Fibroblast of upper back skin (primary cell): ENCODE measurements around the gene CD151.

ENCODE experiments used
- DNase-seq: peaks from one replicate; pipeline ENCODE4 v3.0.0-alpha.2; 2013

CD151 gene

DNA sequence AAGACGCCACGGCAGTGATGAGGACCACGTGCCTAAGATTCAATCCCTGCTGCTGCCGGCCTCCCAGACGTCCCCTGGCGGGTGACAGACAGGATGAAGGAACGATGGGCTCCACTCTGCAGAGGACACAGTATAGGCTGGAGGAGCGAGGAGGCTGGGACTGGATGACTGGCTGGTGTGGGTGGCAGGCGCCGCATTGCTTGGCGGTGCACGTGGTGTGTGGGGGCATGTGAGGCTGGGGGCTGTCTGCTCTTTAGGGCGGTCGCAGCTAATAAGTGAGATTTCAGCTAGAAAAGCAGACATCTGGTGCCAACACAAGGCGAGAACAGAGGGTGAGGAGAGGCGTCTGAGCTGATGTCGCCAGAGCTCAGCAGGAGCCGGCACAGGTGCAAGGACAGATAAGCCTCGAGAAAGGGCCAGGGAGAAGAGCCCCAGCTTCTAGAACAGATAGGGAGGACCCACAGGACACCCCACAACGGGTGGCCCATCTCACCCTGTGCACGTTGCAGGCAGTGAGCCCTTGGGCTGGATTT is 43.1 kb downstream of the CD151 start:
- DNase-seq, result no peak

GRCh38 chr11:876545-876944 is 43.8 kb downstream of the CD151 start:
- DNase-seq, result no peak

DNA sequence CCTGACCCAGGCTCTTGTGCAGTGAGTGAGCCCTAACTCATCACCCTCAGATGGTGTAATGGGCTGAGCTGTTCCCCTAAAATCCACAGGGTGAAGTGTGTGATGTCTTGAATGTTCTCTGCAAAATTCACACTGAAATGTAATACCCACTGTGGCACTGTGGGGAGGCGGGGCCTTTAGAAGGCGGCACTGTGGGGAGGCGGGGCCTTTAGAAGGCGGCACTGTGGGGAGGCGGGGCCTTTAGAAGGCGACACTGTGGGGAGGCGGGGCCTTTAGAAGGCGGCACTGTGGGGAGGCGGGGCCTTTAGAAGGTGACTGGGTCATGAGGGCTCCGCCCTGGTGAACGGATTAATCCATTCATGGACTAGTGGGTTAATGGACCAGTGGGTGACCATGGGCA is 44.8 kb downstream of the CD151 start:
- no peak for DNase-seq

DNA sequence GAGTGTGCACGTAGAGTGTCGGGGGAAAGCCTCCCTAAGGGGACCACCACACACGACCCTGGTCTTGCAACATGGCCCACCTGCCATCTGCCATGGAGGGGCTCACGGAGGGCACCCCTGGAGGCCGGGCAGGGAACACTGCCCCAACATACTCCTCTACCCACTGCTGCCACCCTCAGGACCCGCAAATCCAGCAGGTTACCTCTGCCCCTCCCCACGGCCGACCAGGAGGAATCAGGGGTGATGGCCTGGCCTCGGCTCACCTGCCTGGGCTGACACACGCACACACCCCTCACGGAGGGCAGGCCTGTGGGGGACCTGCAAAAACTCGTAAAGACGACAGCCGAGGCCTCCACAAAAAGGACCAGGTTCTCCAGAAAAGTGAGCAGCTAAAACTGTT is 47.7 kb downstream of the CD151 start:
- DNase-seq, result no peak

DNA sequence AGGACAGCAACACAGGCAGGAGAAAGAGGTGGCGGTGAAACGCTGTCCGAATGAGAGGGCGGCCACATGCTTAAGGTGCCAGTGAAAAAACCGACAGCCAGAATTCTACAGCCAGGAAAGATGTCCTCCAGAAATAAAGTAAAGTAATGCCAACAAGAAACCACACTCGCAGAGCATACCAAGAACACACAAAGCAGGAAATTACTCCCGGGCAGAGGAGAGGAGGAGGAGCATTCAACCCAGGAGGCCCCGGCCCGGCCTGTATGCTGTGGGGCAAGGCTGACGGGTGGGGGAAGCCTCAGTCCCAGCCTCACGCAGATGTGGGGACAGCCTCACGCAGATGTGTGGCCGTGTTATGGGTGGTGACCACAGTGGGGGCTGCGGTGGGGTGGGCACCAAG is 49.8 kb downstream of the CD151 start:
- peak; percentile 38 for DNase-seq

DNA sequence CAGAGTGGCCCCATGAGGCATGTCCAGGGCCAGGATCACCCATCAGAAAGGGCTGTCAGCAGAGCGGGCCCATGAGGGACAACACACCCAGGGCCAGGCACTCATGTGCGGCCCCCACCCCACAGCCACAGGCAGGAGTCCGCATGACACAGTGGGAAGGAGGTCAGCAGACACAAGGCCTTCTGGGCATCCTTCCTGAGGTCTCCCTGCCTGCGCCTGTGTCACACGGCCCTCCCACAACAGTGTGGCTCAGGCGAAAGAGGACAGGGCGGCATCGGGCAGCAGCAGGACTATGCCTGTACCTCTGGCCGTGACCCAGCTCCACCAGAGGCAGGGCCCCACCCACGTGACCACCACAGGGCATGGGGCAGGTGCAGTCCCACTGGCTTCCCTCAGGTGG is 50.8 kb downstream of the CD151 start:
- DNase-seq, result no peak

- no peak for DNase-seq
Measured at GRCh38 chr11:884578-885070, 51.9 kb downstream of the CD151 start.

DNA sequence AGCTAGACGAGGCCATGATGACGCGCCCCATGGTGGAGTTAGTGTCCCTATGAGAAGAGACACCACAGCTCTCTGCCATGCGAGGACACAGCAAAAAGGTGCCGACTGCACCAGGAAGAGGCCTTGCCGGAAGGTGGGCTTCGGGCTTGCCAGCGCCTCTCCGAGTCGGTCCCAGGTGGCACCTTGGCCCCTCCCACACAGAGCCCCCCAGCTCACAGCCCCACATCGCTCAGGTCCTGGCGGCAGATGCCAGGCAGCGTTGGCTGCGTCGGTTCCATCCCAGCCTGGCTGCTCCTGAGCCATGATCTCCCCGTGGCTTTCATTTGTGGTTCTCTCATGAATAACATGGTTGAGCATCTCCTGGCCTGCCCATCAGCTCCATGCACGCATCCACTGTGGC is 53.8 kb downstream of the CD151 start:
- DNase-seq, result no peak

- no peak for DNase-seq
Measured at GRCh38 chr11:887589-887988, 54.8 kb downstream of the CD151 start.
